UCSD-AML1 (cell line): ENCODE measurements around the gene PPARGC1A.

ENCODE experiments used
- DNase-seq: peaks from one replicate; lab custom pipeline; 2025; ENCODE audit not compliant: unreplicated experiment; lab: John Stamatoyannopoulos, UW

Gene PPARGC1A

DNA sequence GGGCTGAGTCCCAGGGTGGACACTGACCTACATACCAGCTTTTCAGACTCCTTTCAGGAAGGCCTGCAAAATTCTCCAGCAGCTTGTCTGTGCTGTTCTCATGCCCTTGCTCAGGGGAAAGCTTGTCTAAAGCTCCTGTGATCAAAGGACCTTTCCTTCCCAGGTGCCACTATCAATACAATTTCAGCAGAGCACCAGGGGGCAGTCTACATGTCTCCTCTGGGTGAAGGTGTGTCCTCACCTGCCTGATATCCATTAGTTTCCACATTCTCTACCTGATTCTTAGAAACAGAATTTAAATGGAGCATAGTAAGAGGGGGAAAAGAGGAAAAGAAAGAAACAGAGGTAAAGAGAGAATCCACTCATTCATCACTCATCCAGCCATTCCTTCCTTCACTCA, 114.2 kb downstream of the PPARGC1A start:
- no peak for DNase-seq

- DNase-seq: no peak
These were observed 114.9 kb downstream of the PPARGC1A start for GRCh38 chr4:23774909-23775308.

GRCh38 chr4:23773884-23774636, 115.8 kb downstream of the PPARGC1A start:
- DNase-seq: no peak

DNA sequence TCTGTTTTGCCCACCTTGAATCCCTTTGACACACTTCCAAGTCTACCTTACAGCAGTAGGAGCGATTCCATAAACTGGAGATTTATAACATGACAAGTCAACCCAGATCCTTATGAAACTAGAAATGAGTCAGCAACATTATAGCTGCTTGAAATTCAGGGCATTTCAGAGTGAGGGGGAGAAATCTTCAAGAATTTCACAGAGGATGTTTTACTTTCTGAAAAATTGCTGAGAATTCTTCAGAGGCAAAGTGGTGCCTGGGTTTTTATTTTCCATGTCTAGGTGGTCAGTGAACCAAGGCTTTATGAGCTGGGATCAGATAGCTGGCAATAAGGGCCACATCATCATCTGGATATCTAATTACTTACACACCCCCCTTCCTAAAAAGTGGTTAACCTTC, 119.8 kb downstream of the PPARGC1A start:
- DNase-seq: no peak

GRCh38 chr4:23769406-23769805, 120.4 kb downstream of the PPARGC1A start:
- DNase-seq: no peak

DNA sequence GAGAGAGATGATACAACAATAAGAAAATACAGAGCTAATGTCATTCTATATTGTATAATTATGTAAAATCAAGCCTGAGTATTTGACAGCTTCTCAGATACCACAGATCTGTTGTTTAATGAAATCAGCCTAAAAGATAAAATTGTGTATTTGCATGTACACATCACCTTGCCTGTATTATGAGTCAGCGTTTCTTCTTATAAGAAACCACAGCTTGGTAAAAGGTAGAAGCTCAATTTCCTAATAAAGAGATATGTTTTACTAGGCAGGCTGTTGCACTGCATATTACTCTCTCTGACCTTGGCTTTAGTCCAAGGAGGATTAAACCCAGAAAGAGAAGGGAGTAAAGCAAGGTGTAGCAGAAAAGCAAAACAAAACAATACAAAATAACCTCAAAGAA, 121.3 kb downstream of the PPARGC1A start:
- DNase-seq: no peak

- DNase-seq: no peak
These were observed 123.5 kb downstream of the PPARGC1A start for GRCh38 chr4:23766344-23766743.

- DNase-seq: no peak
These were observed 126.3 kb downstream of the PPARGC1A start for GRCh38 chr4:23763559-23763958.

- DNase-seq: no peak
These were observed 127.3 kb downstream of the PPARGC1A start for GRCh38 chr4:23762551-23762950.

DNA sequence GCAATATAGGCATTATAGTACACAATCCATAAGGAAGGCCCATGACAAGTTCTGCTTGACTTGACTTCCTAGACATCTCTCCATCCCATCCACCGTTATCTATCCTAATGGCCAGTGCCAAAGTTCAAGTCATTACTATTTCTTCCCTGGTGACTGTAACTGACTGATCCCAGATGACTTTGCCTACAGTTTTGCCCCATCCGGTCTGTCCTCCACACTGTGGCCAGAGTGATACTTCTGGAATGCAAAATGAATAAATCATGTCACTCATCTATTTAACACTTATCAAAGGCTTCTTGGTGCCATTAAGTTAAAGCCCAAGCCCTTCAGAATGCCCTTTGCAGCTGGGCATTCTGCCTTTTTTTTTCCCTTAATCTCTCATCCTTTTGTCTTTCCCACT, 130.8 kb downstream of the PPARGC1A start:
- DNase-seq: no peak

GRCh38 chr4:23754688-23755087, 135.2 kb downstream of the PPARGC1A start:
- DNase-seq: no peak

GRCh38 chr4:23750125-23750524, 139.7 kb downstream of the PPARGC1A start:
- DNase-seq: no peak

GRCh38 chr4:23747281-23747735, 142.5 kb downstream of the PPARGC1A start:
- no peak for DNase-seq

DNA sequence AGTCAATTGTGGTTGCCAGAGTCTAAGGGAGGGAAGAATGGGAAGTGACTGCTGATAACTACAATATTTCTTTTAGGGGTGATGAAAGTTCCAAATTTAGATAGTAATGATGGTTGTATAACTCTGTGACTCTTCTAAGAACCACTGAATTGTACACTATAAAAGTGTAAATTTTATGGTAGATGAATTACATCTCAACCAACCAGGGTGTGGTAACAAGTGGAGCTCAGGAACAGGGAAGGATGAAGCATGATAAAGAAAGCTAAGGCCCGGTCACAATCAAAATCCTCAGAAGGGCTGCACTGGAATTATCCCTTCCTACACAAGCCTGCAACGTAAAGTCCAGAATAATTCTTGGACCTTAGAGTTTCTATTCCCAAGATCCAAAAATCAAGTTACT, 143.2 kb downstream of the PPARGC1A start:
- no peak for DNase-seq

- no peak for DNase-seq
These were observed 143.8 kb downstream of the PPARGC1A start for GRCh38 chr4:23746027-23746426.

DNA sequence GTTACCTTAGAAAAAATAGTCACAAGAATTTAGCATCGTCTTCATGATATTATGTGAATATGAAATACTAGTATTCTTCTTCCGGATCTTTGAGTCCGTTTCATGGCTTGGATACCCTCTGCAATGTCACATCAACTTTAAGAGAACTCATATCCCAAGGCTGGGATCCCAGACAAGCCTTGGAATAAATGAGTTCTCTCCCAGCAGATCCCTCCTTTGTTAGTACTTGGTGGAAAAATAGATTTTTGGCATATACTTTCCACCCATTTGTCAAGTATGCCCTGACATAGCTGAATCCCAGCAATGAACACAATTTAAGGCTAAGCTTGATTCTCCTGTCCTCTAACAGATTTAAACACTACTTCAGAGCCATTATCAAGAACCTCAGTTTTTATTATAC, 144.5 kb downstream of the PPARGC1A start:
- no peak for DNase-seq
